CD4-positive, alpha-beta T cell (primary cell): ENCODE data around the gene E2F8. TPM values are rescaled to one million over a fixed set of nuclear protein-coding genes. Genes with fewer than 3 reads are reported as not detected.

ENCODE experiments used
- ATAC-seq: fragments of 200-7000 bp; cut with Tn5 transposase; one replicate; pipeline ENCODE4 v1.10.0; 2022; ENCODE audit warnings: mild to moderate bottlenecking; ENCODE audit not compliant: poor library complexity
- CTCF ChIA-PET: fragments of 350-600 bp; sonication (Branson Sonifier 250); formaldehyde crosslinking; loops from one replicate; lab custom pipeline; 2021; ENCODE audit warnings: antibody characterized with exemption, inconsistent platforms; lab: Charles Lee
- POLR2A ChIA-PET: fragments of 350-600 bp; sonication (Branson Sonifier 250); formaldehyde crosslinking; loops from one replicate; lab custom pipeline; 2021; ENCODE audit warnings: antibody characterized with exemption, inconsistent platforms; lab: Charles Lee
- DNase-seq, 14 experiments: peaks; one replicate each; pipeline ENCODE4 v3.0.0-alpha.2; 2013 to 2020; ENCODE audit warnings: mixed read lengths in 2 of 14
- H3K27ac ChIP-seq, 2 donors: one replicate each; pipeline versions ENCODE4 v1.5.1 to v1.7.0; 2013; ENCODE audit warnings: low read length in 2 of 2, low read depth in 1 of 2, mild to moderate bottlenecking in 1 of 2
- H3K27me3 ChIP-seq, 2 experiments: 1 replicate in 1 of 2; 2 replicates in 1 of 2; pipeline versions ENCODE4 v1.6.1 to v1.7.0; 2013; ENCODE audit warnings: low read length in 2 of 2, control low read depth in 1 of 2, mild to moderate bottlenecking in 1 of 2, moderate library complexity in 1 of 2; ENCODE audit not compliant: insufficient read depth in 2 of 2, control insufficient read depth in 1 of 2
- H3K36me3 ChIP-seq: one replicate; pipeline ENCODE4 v1.6.1; 2013; ENCODE audit warnings: low read length, control low read depth; ENCODE audit not compliant: insufficient read depth
- H3K4me1 ChIP-seq: one replicate; pipeline ENCODE4 v1.6.1; 2013; ENCODE audit warnings: low read length, control low read depth; ENCODE audit not compliant: insufficient read depth
- H3K4me3 ChIP-seq: one replicate; pipeline ENCODE4 v1.5.1; 2013; ENCODE audit warnings: mild to moderate bottlenecking, low read length, moderate library complexity
- H3K9me3 ChIP-seq, 2 experiments: 1 replicate in 1 of 2; 2 replicates in 1 of 2; pipeline versions ENCODE4 v1.6.1 to v1.7.0; 2013; ENCODE audit warnings: low read length in 2 of 2, mild to moderate bottlenecking in 2 of 2, control low read depth in 1 of 2, moderate library complexity in 1 of 2; ENCODE audit not compliant: control insufficient read depth in 1 of 2, insufficient read depth in 1 of 2
- H3K27ac Mint-ChIP-seq: one replicate; pipeline ENCODE4 v1.8.0; 2020; ENCODE audit warnings: mixed read lengths
- H3K27me3 Mint-ChIP-seq: one replicate; pipeline ENCODE4 v1.8.0; 2021; ENCODE audit warnings: mixed read lengths
- H3K36me3 Mint-ChIP-seq: one replicate; pipeline ENCODE4 v1.8.0; 2021; ENCODE audit warnings: low read depth, mixed read lengths
- H3K4me1 Mint-ChIP-seq: one replicate; pipeline ENCODE4 v1.8.0; 2021; ENCODE audit warnings: low read depth, mixed read lengths
- H3K4me3 Mint-ChIP-seq: one replicate; pipeline ENCODE4 v1.8.0; 2020; ENCODE audit warnings: mild to moderate bottlenecking, mixed read lengths
- H3K9me3 Mint-ChIP-seq: one replicate; pipeline ENCODE4 v1.8.0; 2020; ENCODE audit warnings: mixed read lengths
- CTCF ChIP-seq: fragments of 200-600 bp; IDR thresholded peaks from one replicate; pipeline ENCODE4 v1.8.0; 2022; ENCODE audit warnings: antibody characterized with exemption, mild to moderate bottlenecking
- intact Hi-C, 2 experiments: fragments of 100-400 bp; cut with DNase I in 1 of 2; cut with micrococcal nuclease in 1 of 2; formaldehyde crosslinking; loops; one replicate each; pipeline versions ENCODE4 v1.15.1 to v1.9.0; 2023 to 2025; cut with DNase I, micrococcal nuclease
- polyA plus RNA-seq, 2 donors: library from polyadenylated mRNA; unstranded; fragments of 120-200 nt; gene quantifications; one replicate each; pipeline ENCODE4 v1.2.1, GENCODE V29; 2013
- total RNA-seq, 174 experiments: library from RNA in 2 of 174; stranded (reverse) in 2 of 174; gene quantifications; one replicate each; pipeline ENCODE4 v1.2.3 and lab custom pipeline; 2021 to 2026

The E2F8 gene
- not detected for total RNA-seq
- polyA plus RNA-seq (2013, experiment 1 of 2): 0.27 TPM
- polyA plus RNA-seq (2013, experiment 2 of 2): 1.3 TPM
- 0 to 32.0 (median 0.20) reads per million in 172 experiments for total RNA-seq (lab: John Stamatoyannopoulos, UW)

- Histone ChIP-seq H3K9me3 (peaks cover 0 to 11% of the 10 kb centered on the region in 2 experiments), H3K36me3 (no peaks in the 10 kb centered on the region), H3K4me1 (peaks cover 24% of the 10 kb centered on the region), H3K4me3 (peak within 1 kb of the TSS; percentile 69), H3K27ac (no peak within 1 kb of the TSS), H3K27me3 (peaks cover 37 to 43% of the 10 kb centered on the region in 2 experiments)
- H3K36me3 Mint-ChIP-seq: peaks cover 6% of the 10 kb centered on the region
- peak within 1 kb of the TSS; percentile 85 for H3K4me3 Mint-ChIP-seq
- intact Hi-C loops: loop anchor here in 1 of 2 experiments (5.0 kb wide), 1 partner anchor 472 kb away; the partner anchor contains the start of gene NAV2
- no peaks in the 10 kb centered on the region for H3K9me3 Mint-ChIP-seq
- peaks cover 52% of the 10 kb centered on the region for H3K27me3 Mint-ChIP-seq
- POLR2A ChIA-PET: no interaction called here
- CTCF ChIA-PET: no interaction called here
- peak; percentile 54 to 88 (median 70) for DNase-seq
- peak within 1 kb of the TSS; percentile 59 for H3K27ac Mint-ChIP-seq
- TF ChIP-seq CTCF: no peak
- peak; percentile 72 for ATAC-seq
- peaks cover 23% of the 10 kb centered on the region for H3K4me1 Mint-ChIP-seq
These were observed at the start of gene E2F8 for GRCh38 chr11:19240420-19241259. Gene E2F8, minus strand, starts transcription at chr11:19240945. Its CDS starts 824 bp downstream, at chr11:19240121.

- peaks cover 21% of the 10 kb centered on the region for H3K27me3 Mint-ChIP-seq
- Histone ChIP-seq H3K4me1 (no peaks in the 10 kb centered on the region), H3K27ac (no peak overlapping the region), H3K27me3 (no peaks in the 10 kb centered on the region), H3K36me3 (no peaks in the 10 kb centered on the region), H3K9me3 (no peaks in the 10 kb centered on the region), H3K4me3 (no peak overlapping the region)
- CTCF ChIA-PET: no interaction called here
- ATAC-seq (no peak), DNase-seq (no peak)
- no peak overlapping the region for H3K27ac Mint-ChIP-seq
- H3K4me3 Mint-ChIP-seq: no peak overlapping the region
- no peaks in the 10 kb centered on the region for H3K9me3 Mint-ChIP-seq
- POLR2A ChIA-PET: no interaction called here
- H3K4me1 Mint-ChIP-seq: no peaks in the 10 kb centered on the region
- no peaks in the 10 kb centered on the region for H3K36me3 Mint-ChIP-seq
- intact Hi-C loops: no loop called here
- TF ChIP-seq CTCF: no peak
These were observed 49.6 kb upstream of the E2F8 start for GRCh38 chr11:19290356-19290755.

- TF ChIP-seq CTCF: no peak
- no peak overlapping the region for H3K4me3 Mint-ChIP-seq
- H3K4me3 ChIP-seq: no peak overlapping the region
- ATAC-seq (no peak), DNase-seq (no peak)
- H3K27me3 ChIP-seq: no peaks in the 10 kb centered on the region
- H3K27ac ChIP-seq: no peak overlapping the region
- H3K4me1 Mint-ChIP-seq: no peaks in the 10 kb centered on the region
- ChIA-PET CTCF (no interaction called here), POLR2A (no interaction called here)
- intact Hi-C loops: no loop called here
- H3K27ac Mint-ChIP-seq: no peak overlapping the region
- H3K4me1 ChIP-seq: peaks cover 6% of the 10 kb centered on the region
- no peaks in the 10 kb centered on the region for H3K36me3 ChIP-seq
- peaks cover 13% of the 10 kb centered on the region for H3K27me3 Mint-ChIP-seq
- no peaks in the 10 kb centered on the region for H3K9me3 Mint-ChIP-seq
- H3K36me3 Mint-ChIP-seq: no peaks in the 10 kb centered on the region
- no peaks in the 10 kb centered on the region for H3K9me3 ChIP-seq
These were observed 47.5 kb upstream of the E2F8 start for GRCh38 chr11:19288256-19288655.
